ENCODE results near the gene PEX7.

DNA sequence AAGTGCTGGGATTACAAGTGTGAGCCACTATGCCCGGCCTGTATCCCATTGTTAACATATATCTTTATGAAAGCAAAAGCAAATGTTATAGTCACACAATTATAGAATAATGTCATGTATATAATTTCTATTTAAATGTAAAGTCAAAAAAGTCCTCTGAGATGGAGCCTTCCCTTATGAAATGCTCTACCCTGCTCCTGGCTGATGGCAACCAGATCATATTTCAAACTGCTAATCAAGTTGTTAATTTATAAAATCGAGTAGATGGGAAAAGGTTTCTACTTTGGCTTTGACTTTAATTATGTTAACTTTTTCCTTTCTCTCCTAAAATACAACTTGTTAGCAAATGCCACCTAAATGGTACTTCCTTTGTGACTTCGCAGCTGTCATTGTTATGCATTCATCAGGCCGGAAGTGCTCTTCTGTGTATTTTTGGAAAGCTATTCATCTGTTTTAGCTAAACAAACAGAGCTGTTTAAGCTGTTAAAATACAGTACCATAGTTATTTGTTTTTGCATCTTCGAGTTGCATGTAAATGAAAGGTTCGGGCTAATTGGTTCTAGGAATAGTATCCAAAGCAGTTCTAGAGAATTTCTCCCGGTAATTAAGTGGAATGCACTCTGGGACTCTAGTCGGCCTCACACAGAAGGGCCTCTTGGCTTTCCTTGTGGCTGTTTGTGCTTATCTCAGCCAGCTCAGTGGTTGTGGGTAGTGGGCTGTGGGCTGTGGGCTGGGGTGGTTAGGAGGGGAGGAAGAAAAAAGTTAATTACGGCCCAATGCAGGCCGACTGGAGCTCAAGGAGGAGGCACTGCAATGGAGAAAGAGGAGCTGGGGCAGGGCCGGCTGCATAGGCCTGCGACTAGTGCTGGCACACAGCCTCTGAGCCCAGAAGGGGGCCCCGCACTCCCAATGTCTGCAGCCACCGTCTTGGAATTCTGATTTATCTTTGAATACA is 134.5 kb downstream of the PEX7 start:
- TF ChIP-seq, protein P1, sequence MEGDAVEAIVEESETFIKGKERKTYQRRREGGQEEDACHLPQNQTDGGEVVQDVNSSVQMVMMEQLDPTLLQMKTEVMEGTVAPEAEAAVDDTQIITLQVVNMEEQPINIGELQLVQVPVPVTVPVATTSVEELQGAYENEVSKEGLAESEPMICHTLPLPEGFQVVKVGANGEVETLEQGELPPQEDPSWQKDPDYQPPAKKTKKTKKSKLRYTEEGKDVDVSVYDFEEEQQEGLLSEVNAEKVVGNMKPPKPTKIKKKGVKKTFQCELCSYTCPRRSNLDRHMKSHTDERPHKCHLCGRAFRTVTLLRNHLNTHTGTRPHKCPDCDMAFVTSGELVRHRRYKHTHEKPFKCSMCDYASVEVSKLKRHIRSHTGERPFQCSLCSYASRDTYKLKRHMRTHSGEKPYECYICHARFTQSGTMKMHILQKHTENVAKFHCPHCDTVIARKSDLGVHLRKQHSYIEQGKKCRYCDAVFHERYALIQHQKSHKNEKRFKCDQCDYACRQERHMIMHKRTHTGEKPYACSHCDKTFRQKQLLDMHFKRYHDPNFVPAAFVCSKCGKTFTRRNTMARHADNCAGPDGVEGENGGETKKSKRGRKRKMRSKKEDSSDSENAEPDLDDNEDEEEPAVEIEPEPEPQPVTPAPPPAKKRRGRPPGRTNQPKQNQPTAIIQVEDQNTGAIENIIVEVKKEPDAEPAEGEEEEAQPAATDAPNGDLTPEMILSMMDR (IDR thresholded peaks at IDR 0.05): no peak
- TF ChIP-seq POLR2A (IDR thresholded peaks at IDR 0.05) (no peak), POLR2AphosphoS5 (IDR thresholded peaks at IDR 0.05) (no peak)

All from stomach (tissue), 4 donors.